ENCODE data around the gene KMT2B. TPM values are rescaled to one million over a fixed set of nuclear protein-coding genes. Genes with fewer than 3 reads are reported as not detected.

The KMT2B gene
- total RNA-seq, 2 donors from 2014 or later: 54.6 to 200 TPM

DNA sequence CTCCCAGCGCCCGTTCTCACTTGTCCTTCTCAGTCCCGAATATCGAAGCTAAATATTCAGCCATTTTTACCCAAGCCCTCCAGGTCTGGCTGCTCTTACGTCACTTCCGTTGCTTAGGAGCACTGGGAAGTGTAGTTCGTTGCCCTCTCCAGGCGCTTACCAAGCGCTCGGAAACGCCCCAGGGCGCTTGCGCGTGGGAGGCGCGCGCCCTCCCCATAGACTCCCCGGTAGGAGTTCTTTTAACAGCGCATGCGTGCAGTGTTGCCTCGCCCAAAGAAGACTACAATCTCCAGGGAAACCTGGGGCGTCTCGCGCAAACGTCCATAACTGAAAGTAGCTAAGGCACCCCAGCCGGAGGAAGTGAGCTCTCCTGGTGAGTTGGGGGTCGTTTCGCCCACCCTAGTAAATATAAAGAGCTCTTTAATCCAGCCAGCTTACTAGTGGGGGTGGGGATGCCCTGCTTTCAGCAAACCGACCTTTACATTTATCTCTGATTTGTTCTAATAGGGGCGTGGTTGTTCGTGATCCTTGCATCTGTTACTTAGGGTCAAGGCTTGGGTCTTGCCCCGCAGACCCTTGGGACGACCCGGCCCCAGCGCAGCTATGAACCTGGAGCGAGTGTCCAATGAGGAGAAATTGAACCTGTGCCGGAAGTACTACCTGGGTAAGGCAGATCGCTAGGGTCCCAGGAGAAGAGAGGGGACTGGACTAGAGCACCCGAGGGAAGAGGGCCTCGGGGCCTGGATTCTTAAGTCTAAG, 27.7 kb downstream of the KMT2B start, which contains the start of the genes PSENEN and U2AF1L4:
Gene PSENEN (plus strand): TSS at position 324 of the 759 bp plus-strand sequence. CDS start 280 bp downstream, at position 604.
Gene U2AF1L4 (minus strand): TSS at position 91 of the 759 bp plus-strand sequence. CDS start 27 bp downstream, at position 64.
- ATAC-seq (peak; percentile 53 to 60), DNase-seq (ENCODE audit: low spot score in 2 of 2) (peak; percentile 92 to 98)
- Mint-ChIP-seq H3K36me3 (peaks cover 25 to 31% of the 10 kb centered on the region in 2 donors), H3K27ac (peak within 1 kb of the TSS; percentile 93 to 100), H3K9me3 (no peaks in the 10 kb centered on the region)

- no peak for DNase-seq (ENCODE audit: low spot score in 2 of 2)
- Mint-ChIP-seq H3K27ac (peak overlapping the region; percentile 93 to 100), H3K36me3 (peaks cover 25% of the 10 kb centered on the region in 2 donors), H3K9me3 (no peaks in the 10 kb centered on the region)
- no peak for ATAC-seq
Observed at GRCh38 chr19:35746087-35746462, 28.3 kb downstream of the KMT2B start.

DNA sequence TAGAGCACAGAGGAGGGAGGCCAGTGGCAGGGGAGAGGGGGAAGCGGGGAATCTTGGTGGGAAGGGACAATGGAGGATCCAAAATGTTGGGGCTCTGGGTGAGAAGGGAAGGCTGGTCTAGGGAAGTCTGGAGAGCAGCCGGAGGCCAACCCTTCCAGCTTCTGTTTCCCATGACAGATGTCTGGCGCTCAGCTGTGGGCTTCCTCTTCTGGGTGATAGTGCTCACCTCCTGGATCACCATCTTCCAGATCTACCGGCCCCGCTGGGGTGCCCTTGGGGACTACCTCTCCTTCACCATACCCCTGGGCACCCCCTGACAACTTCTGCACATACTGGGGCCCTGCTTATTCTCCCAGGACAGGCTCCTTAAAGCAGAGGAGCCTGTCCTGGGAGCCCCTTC, 28.7 kb downstream of the KMT2B start:
- DNase-seq (ENCODE audit: low spot score in 2 of 2): no peak
- no peaks in the 10 kb centered on the region for H3K9me3 Mint-ChIP-seq
- H3K36me3 Mint-ChIP-seq: peaks cover 24 to 25% of the 10 kb centered on the region in 2 donors
- ATAC-seq: no peak
- peak overlapping the region; percentile 93 to 100 for H3K27ac Mint-ChIP-seq

DNA sequence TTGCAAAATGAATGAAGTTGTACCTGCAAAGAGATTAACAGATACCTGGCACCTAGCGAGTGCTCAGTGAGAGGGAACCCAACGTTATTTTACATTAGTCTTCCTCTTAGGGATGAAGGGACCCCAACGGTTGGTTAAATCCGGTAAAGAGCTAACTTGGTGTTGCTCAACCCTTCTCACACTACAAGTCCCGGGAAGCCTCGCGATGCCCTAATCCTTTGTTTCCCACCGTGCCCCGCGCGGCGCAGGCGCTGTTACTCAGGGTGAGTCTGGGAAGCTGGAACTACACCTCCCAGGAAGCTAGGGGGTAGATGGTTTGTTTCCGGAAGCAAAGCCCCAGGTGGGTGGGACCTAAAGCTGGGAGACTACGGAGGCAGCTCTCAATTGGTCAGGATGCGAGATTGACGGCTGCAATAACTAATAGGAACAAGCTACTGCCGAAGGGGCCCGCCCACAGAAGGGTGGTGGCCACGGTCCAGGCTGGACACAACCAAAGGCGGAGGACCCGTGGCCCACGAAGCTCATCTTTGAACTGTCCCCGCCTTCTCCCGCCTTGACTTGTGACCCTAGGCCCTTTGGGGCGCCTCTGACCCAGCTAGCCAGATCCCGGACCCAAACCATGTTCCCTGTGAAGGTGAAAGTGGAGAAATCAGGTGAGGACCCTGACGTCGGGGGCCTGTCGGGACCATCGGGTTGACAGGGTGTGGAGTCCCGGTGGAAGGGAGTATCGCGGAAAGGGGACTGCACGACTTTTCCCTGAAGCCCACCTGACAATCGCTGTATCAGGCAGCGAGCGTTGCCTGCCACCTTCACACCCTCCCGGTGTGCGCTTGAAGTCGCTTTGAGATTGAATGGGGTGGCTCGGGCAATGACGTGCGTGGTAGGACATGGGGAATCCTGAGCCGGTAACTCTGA, 30.6 kb downstream of the KMT2B start, which contains the start of gene LIN37:
Gene LIN37 (plus strand): TSS at position 471 of the 915 bp plus-strand sequence. CDS start 149 bp downstream, at position 620.
- ATAC-seq (peak; percentile 78 to 81), DNase-seq (ENCODE audit: low spot score in 2 of 2) (peak; percentile 98 to 99)
- peaks cover 13 to 15% of the 10 kb centered on the region in 2 donors for H3K36me3 Mint-ChIP-seq
- H3K27ac Mint-ChIP-seq: peak within 1 kb of the TSS; percentile 96
- H3K9me3 Mint-ChIP-seq: no peaks in the 10 kb centered on the region

- H3K27ac Mint-ChIP-seq: peak overlapping the region; percentile 27 to 29
- H3K9me3 Mint-ChIP-seq: no peaks in the 10 kb centered on the region
- peaks cover 15 to 16% of the 10 kb centered on the region in 2 donors for H3K36me3 Mint-ChIP-seq
- DNase-seq (ENCODE audit: low spot score in 2 of 2) (no peak), ATAC-seq (no peak)
Observed at GRCh38 chr19:35750167-35750566, 32.4 kb downstream of the KMT2B start.

GRCh38 chr19:35751839-35752745, 34.3 kb downstream of the KMT2B start:
- H3K27ac Mint-ChIP-seq: no peak overlapping the region

GRCh38 chr19:35752746-35753350, 35.0 kb downstream of the KMT2B start:
- peaks cover 9 to 13% of the 10 kb centered on the region in 2 donors for H3K36me3 Mint-ChIP-seq
- peak overlapping the region in 1 of 2 donors; percentile 57 for H3K27ac Mint-ChIP-seq
- DNase-seq (ENCODE audit: low spot score in 2 of 2) (no peak), ATAC-seq (no peak)
- H3K9me3 Mint-ChIP-seq: no peaks in the 10 kb centered on the region

More at GRCh38 chr19:35751839-35752745, 34.3 kb downstream of the KMT2B start:
- Mint-ChIP-seq H3K9me3 (no peaks in the 10 kb centered on the region), H3K36me3 (peaks cover 10 to 13% of the 10 kb centered on the region in 2 donors)
- no peak for ATAC-seq
- DNase-seq (ENCODE audit: low spot score in 2 of 2): no peak

DNA sequence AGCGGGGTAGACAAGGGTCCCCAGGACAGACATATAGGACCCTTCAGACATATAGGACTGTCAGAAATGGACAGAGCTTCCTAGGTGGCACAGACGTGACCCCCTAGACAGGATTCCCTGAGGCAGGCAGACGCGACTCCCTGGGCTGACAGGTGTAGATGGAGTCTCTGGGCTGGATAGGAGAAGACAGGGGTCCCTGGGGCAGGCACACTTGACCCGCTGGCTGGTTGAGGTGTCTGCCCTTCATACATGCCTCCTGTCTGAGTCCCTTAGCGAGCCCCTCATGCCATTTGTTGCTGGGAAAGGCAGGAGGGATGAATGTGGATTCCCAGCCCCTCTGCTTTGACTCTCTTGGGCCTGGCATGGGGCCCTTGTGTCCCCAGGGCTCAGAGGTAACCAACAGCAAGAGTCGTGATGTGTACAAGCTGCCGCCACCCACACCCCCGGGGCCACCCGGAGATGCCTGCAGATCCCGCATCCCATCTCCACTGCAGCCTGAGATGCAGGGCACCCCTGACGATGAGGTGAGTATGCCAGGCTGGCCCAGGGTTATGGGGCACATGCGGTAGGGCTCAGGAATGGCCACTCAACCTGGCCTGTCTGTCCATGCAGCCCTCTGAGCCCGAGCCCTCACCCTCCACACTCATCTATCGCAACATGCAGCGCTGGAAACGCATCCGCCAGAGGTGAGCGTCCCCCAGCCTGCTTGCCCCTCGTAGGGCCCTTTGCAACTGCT, 36.0 kb downstream of the KMT2B start:
- H3K27ac Mint-ChIP-seq: no peak overlapping the region
- peaks cover 5 to 8% of the 10 kb centered on the region in 2 donors for H3K36me3 Mint-ChIP-seq
- no peaks in the 10 kb centered on the region for H3K9me3 Mint-ChIP-seq
- DNase-seq (ENCODE audit: low spot score in 2 of 2) (no peak), ATAC-seq (no peak)

GRCh38 chr19:35754370-35755130, 36.7 kb downstream of the KMT2B start:
- no peak overlapping the region for H3K27ac Mint-ChIP-seq
- no peaks in the 10 kb centered on the region for H3K9me3 Mint-ChIP-seq
- H3K36me3 Mint-ChIP-seq: peaks cover 5 to 8% of the 10 kb centered on the region in 2 donors
- DNase-seq (ENCODE audit: low spot score in 2 of 2) (no peak), ATAC-seq (no peak)

DNA sequence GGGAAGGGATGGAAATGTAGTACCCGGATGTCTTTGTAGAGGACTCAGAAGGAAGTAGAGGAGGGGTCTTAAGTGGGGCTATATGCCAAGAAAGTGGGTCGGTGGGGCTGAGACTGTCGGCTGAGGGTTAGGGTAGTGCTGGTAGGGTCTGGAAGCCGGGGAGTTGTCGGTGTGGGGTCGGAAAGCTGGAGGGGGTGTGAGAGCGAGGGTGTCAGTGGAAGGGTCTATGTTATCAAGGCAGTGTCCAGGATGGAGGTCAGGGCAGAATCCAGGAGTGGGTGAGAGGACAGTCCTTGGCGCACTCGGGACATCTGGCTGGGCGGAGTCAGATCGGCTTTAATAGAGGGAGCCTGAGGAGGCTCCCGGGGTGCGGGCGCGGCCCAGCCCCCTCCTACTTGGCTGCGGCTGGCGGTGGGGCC, 37.3 kb downstream of the KMT2B start:
- H3K9me3 Mint-ChIP-seq: no peaks in the 10 kb centered on the region
- ATAC-seq (no peak), DNase-seq (ENCODE audit: low spot score in 2 of 2) (no peak)
- no peak overlapping the region for H3K27ac Mint-ChIP-seq
- peaks cover 5 to 8% of the 10 kb centered on the region in 2 donors for H3K36me3 Mint-ChIP-seq

GRCh38 chr19:35755550-35756376, 38.0 kb downstream of the KMT2B start:
- H3K9me3 Mint-ChIP-seq: no peaks in the 10 kb centered on the region
- peak overlapping the region in 1 of 2 donors; percentile 79 for H3K27ac Mint-ChIP-seq
- H3K36me3 Mint-ChIP-seq: peaks cover 5 to 8% of the 10 kb centered on the region in 2 donors
- DNase-seq (ENCODE audit: low spot score in 2 of 2) (peak in 1 of 2 donors; percentile 60), ATAC-seq (peak in 1 of 2 donors; percentile 8)

GRCh38 chr19:35756377-35757230, 38.8 kb downstream of the KMT2B start, which contains the start of gene HSPB6:
TSS of gene HSPB6 (minus strand) at chr19:35757029. CDS start at chr19:35757008, 21 bp downstream.
- H3K9me3 Mint-ChIP-seq: no peaks in the 10 kb centered on the region
- DNase-seq (ENCODE audit: low spot score in 2 of 2) (no peak), ATAC-seq (no peak)
- H3K27ac Mint-ChIP-seq: peak within 1 kb of the TSS; percentile 90 to 97
- peaks cover 5 to 8% of the 10 kb centered on the region in 2 donors for H3K36me3 Mint-ChIP-seq

All from activated naive CD4-positive, alpha-beta T cell treated with anti-CD3 and anti-CD28 coated beads, Interleukin-2, amount 50 U/mL, for 72 hours (primary cell).